Mesodermal cell (in vitro differentiated cells): Measurements from ENCODE around the gene CES4A.
"Not testable (repeated sequence)": the region's sequence is repeated elsewhere in the genome, so short reads cannot be mapped to it uniquely, and the experiment has no call there.

Source experiments
- H3K27ac ChIP-seq: 2 replicates; pipeline ENCODE4 v1.7.0; 2013; ENCODE audit warnings: mild to moderate bottlenecking, low read depth, low read length, moderate library complexity; ENCODE audit not compliant: severe bottlenecking
- H3K36me3 ChIP-seq: 2 replicates; pipeline ENCODE4 v1.7.1; 2013; ENCODE audit warnings: mild to moderate bottlenecking, low read length, moderate library complexity; ENCODE audit not compliant: control insufficient read depth, insufficient read depth
- H3K4me1 ChIP-seq: one replicate; pipeline ENCODE4 v1.7.1; 2013; ENCODE audit warnings: mild to moderate bottlenecking, low read length; ENCODE audit not compliant: insufficient read depth, control insufficient read depth, poor library complexity, severe bottlenecking
- H3K4me3 ChIP-seq: 2 replicates; pipeline ENCODE4 v1.7.0; 2013; ENCODE audit warnings: low read length, control low read depth, mild to moderate bottlenecking; ENCODE audit not compliant: insufficient read depth, poor library complexity, severe bottlenecking; ENCODE audit errors: extremely low read depth
- H3K9me3 ChIP-seq: 2 replicates; pipeline ENCODE4 v1.7.1; 2013; ENCODE audit warnings: mild to moderate bottlenecking, low read length, moderate library complexity; ENCODE audit not compliant: control insufficient read depth
- WGBS, 2 experiments: methylation state at CpG; one replicate each; pipeline ENCODE4 v1.1.5; 2013; ENCODE audit warnings: missing lambda C conversion rate in 2 of 2; ENCODE audit not compliant: insufficient coverage in 2 of 2; 5-methylcytosine and 5-hydroxymethylcytosine counted together

The CES4A gene

GRCh38 chr16:66993558-66993957 is 5.2 kb downstream of the CES4A start:
- H3K4me3 ChIP-seq, H3K9me3 ChIP-seq, H3K36me3 ChIP-seq, H3K4me1 ChIP-seq, H3K27ac ChIP-seq: not testable (repeated sequence)
- 93 to 98% methylated on average over 5 to 8 of the region's 12 CpGs for WGBS, 2 experiments

DNA sequence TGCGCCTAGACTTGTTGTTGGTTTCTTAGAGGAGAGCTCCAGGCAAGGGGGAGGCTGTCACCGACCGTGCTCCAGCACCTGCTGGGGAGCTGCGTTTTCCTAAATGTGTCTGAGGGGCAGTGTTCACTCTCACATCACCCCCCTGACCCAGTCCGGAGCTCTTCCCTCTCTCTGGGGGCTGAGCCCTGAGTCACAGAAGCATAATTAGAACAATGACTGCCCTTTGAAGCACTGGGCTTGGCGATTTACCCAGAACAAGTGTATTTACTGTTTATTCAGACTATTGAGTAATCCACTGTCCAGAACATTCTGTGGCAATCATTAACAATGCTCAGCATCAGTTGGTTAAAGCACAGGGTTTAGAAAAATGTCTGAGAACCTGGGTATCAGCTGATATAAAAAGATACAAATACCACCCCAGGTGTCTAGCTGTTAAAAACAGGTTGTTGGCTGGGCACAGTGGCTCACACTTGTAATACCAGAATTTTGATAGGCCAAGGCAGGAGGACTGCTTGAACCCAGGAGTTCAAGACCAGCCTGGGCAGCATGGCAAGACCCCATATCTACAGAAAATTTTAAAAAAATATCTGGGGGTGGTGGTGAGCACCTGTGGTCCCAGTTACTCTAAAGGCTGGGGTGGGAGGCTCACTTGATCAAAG is 8.1 kb downstream of the CES4A start:
- Histone ChIP-seq H3K4me3 (no peak overlapping the region), H3K4me1 (peaks cover 4% of the 10 kb centered on the region), H3K36me3 (no peaks in the 10 kb centered on the region), H3K27ac (no peak overlapping the region), H3K9me3 (no peaks in the 10 kb centered on the region)
- WGBS, 2 experiments: 65 to 67% methylated on average over 2 to 5 of the region's 6 CpGs

GRCh38 chr16:66996983-66997358 is 8.6 kb downstream of the CES4A start:
- H3K27ac ChIP-seq: no peak overlapping the region
- H3K4me3 ChIP-seq: no peak overlapping the region
- WGBS, 2 experiments: 73 to 80% methylated on average over 3 of the region's 3 CpGs
- peaks cover 7% of the 10 kb centered on the region for H3K4me1 ChIP-seq
- no peaks in the 10 kb centered on the region for H3K36me3 ChIP-seq
- H3K9me3 ChIP-seq: no peaks in the 10 kb centered on the region

GRCh38 chr16:67000384-67001351 is 12.3 kb downstream of the CES4A start:
- Histone ChIP-seq H3K4me3 (peak overlapping the region; percentile 38), H3K9me3 (no peaks in the 10 kb centered on the region), H3K4me1 (peaks cover 7% of the 10 kb centered on the region), H3K27ac (no peak overlapping the region), H3K36me3 (no peaks in the 10 kb centered on the region)
- WGBS, 2 experiments: 6 to 7% methylated on average over 71 to 72 of the region's 89 CpGs

GRCh38 chr16:67001726-67002125 is 13.3 kb downstream of the CES4A start:
- no peaks in the 10 kb centered on the region for H3K36me3 ChIP-seq
- WGBS, 2 experiments: 100% methylated on average over 1 to 3 of the region's 3 CpGs
- no peak overlapping the region for H3K27ac ChIP-seq
- no peaks in the 10 kb centered on the region for H3K9me3 ChIP-seq
- no peak overlapping the region for H3K4me3 ChIP-seq
- H3K4me1 ChIP-seq: peaks cover 8% of the 10 kb centered on the region

DNA sequence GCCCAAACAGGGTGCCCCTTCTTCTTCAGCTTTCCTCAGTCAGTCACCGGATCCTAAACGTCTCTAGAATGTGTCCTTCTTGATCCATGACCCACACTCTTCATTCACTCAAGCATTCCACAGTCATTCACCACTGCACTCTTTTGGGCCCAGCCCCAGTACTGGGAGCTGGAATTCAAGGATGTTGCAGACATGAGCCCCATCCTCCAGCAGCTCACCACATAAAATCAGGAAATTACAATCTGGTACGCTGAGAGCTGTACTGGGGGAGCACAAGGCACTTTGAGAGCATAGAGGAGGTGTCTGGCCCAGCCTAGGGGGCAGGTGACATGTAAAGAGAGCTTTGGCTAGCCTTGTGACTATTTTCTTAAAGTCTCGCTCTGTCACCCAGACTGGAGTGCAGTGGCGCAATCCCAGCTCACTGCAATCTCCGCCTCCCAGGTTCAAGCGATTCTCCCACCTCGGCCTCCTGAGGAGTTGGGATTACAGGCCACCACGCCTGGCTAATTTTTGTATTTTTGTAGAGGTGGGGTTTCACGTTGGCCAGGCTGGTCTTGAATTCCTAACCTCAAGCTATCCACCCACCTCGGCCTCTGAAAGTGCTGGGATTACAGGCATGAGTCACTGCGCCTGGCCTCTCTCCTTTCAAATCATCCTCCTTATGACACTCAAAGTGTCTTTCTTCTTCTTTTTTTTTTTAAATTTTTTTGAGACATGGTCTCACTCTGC is 18.7 kb downstream of the CES4A start:
- peak overlapping the region; percentile 41 for H3K27ac ChIP-seq
- H3K4me1 ChIP-seq: peaks cover 7% of the 10 kb centered on the region
- 87 to 94% methylated on average over 7 to 9 of the region's 12 CpGs for WGBS, 2 experiments
- no peak overlapping the region for H3K4me3 ChIP-seq
- H3K9me3 ChIP-seq: no peaks in the 10 kb centered on the region
- H3K36me3 ChIP-seq: no peaks in the 10 kb centered on the region

- 71 to 100% methylated on average over 1 of the region's 1 CpG for WGBS, 2 experiments
- Histone ChIP-seq H3K36me3 (no peaks in the 10 kb centered on the region), H3K9me3 (no peaks in the 10 kb centered on the region), H3K27ac (no peak overlapping the region), H3K4me3 (no peak overlapping the region), H3K4me1 (peaks cover 13% of the 10 kb centered on the region)
These were observed 20.8 kb downstream of the CES4A start for GRCh38 chr16:67009158-67009557.

DNA sequence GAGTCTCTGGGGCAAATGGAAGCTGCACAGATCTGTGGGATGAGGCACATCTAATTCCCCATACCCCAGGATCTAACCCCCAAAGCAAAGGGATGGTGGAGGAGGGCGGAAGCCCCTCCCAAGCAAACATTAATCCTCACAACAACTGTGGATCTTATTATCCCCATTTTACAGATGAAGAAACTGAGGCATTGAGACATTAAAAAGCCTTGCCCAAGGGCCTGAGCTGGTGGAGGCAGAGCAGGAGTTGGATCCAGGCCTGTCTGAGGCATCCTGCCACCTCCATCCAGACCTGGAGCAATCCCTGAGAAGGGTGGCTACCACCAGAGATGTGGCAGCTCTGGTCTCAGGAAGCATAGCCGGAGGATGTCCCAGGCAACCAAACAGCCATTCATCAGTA is 22.9 kb downstream of the CES4A start:
- Histone ChIP-seq H3K27ac (no peak overlapping the region), H3K4me1 (peaks cover 23% of the 10 kb centered on the region), H3K9me3 (no peaks in the 10 kb centered on the region), H3K36me3 (no peaks in the 10 kb centered on the region), H3K4me3 (no peak overlapping the region)
- WGBS, 2 experiments: 100% methylated on average over 1 of the region's 2 CpGs

GRCh38 chr16:67013233-67013822 is 24.9 kb downstream of the CES4A start:
- Histone ChIP-seq H3K4me1 (peaks cover 18% of the 10 kb centered on the region), H3K36me3 (no peaks in the 10 kb centered on the region), H3K4me3 (peak overlapping the region; percentile 27), H3K9me3 (no peaks in the 10 kb centered on the region), H3K27ac (peak overlapping the region; percentile 72)
- 14 to 26% methylated on average over 13 to 17 of the region's 21 CpGs for WGBS, 2 experiments

GRCh38 chr16:67013823-67014633 is 25.6 kb downstream of the CES4A start:
- peak overlapping the region; percentile 27 for H3K4me3 ChIP-seq

More at GRCh38 chr16:67013823-67014633, 25.6 kb downstream of the CES4A start:
- Histone ChIP-seq H3K36me3 (no peaks in the 10 kb centered on the region), H3K27ac (peak overlapping the region; percentile 72), H3K4me1 (peaks cover 18% of the 10 kb centered on the region), H3K9me3 (no peaks in the 10 kb centered on the region)
- 4 to 6% methylated on average over 53 to 56 of the region's 70 CpGs for WGBS, 2 experiments
